ENCODE measurements around the gene NFS1.
"Not testable (repeated sequence)": the region's sequence is repeated elsewhere in the genome, so short reads cannot be mapped to it uniquely, and the experiment has no call there.

Gene NFS1

GRCh38 chr20:35721219-35721618 is 22.1 kb upstream of the NFS1 start:
- H3K4me1 Mint-ChIP-seq (ENCODE audit: low read depth), result peaks cover 30% of the 10 kb centered on the region
- H3K9me3 Mint-ChIP-seq, result no peaks in the 10 kb centered on the region
- H3K36me3 Mint-ChIP-seq (ENCODE audit: low read depth), result peaks cover 70% of the 10 kb centered on the region
- H3K4me3 Mint-ChIP-seq, result no peak overlapping the region
- H3K27me3 Mint-ChIP-seq (ENCODE audit: low read depth), result no peaks in the 10 kb centered on the region
- DNase-seq (ENCODE audit: low spot score), result no peak
- no peak overlapping the region for H3K27ac Mint-ChIP-seq

- no peak for DNase-seq (ENCODE audit: low spot score)
- no peaks in the 10 kb centered on the region for H3K27me3 Mint-ChIP-seq (ENCODE audit: low read depth)
- H3K4me1 Mint-ChIP-seq (ENCODE audit: low read depth), result peaks cover 33% of the 10 kb centered on the region
- H3K27ac Mint-ChIP-seq, result no peak overlapping the region
- no peak overlapping the region for H3K4me3 Mint-ChIP-seq
- no peaks in the 10 kb centered on the region for H3K9me3 Mint-ChIP-seq
- peaks cover 71% of the 10 kb centered on the region for H3K36me3 Mint-ChIP-seq (ENCODE audit: low read depth)
Observed at GRCh38 chr20:35720165-35721123, 21.3 kb upstream of the NFS1 start.

- no peak for DNase-seq (ENCODE audit: low spot score)
- Mint-ChIP-seq H3K4me3 (no peak overlapping the region), H3K27ac (no peak overlapping the region), H3K4me1 (ENCODE audit: low read depth) (peaks cover 31% of the 10 kb centered on the region), H3K9me3 (no peaks in the 10 kb centered on the region), H3K36me3 (ENCODE audit: low read depth) (peaks cover 69% of the 10 kb centered on the region), H3K27me3 (ENCODE audit: low read depth) (no peaks in the 10 kb centered on the region)
Observed at GRCh38 chr20:35719717-35720116, 20.6 kb upstream of the NFS1 start.

- Mint-ChIP-seq H3K4me1 (ENCODE audit: low read depth) (peaks cover 29% of the 10 kb centered on the region), H3K9me3 (no peaks in the 10 kb centered on the region), H3K27ac (no peak overlapping the region), H3K4me3 (no peak overlapping the region), H3K36me3 (ENCODE audit: low read depth) (peaks cover 67% of the 10 kb centered on the region), H3K27me3 (ENCODE audit: low read depth) (no peaks in the 10 kb centered on the region)
- no peak for DNase-seq (ENCODE audit: low spot score)
Observed at GRCh38 chr20:35718972-35719635, 20.0 kb upstream of the NFS1 start.

DNA sequence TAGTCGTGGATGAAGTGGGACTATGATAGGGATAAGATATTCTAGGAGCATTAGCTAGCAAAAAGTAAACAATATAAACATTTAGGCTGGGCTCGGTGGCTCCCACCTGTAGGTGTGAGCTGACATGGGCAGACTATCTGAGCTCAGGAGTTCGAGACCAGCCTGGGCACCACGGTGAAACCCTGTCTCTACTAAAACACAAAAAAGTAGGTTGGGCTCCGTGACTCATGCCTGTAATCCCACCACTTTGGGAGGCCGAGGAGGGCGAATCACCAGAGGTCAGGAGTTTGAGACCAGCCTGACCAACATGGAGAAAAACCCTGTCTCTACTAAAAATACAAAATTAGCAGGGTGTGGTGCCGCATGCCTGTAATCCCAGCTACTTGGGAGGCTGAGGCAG is 19.2 kb upstream of the NFS1 start:
- not testable (repeated sequence) for H3K27ac Mint-ChIP-seq; DNase-seq (ENCODE audit: low spot score); H3K4me3 Mint-ChIP-seq; H3K9me3 Mint-ChIP-seq; H3K27me3 Mint-ChIP-seq (ENCODE audit: low read depth)
- Mint-ChIP-seq H3K36me3 (ENCODE audit: low read depth) (peaks cover 67% of the 10 kb centered on the region), H3K4me1 (ENCODE audit: low read depth) (peaks cover 30% of the 10 kb centered on the region)

DNA sequence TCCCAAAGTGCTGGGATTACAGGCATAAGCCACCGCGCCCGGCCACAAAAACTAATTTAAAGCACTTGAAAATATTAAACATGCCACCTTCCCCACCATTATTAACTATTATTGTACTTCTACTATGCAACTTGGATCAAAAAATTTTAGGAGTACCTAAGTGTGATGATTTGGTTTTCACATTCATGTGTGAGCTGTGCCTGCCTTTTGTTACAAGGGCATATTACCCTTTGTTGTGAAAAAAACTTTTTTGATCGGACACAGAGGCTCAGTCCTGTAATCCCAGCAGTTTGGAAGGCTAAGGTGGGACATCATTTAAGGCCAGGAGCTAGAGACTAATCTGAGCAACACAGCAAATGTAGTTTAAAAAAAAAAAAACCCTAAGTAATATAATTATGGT is 17.2 kb upstream of the NFS1 start:
- Mint-ChIP-seq H3K36me3 (ENCODE audit: low read depth) (peaks cover 65% of the 10 kb centered on the region), H3K4me3 (no peak overlapping the region), H3K27me3 (ENCODE audit: low read depth) (no peaks in the 10 kb centered on the region), H3K4me1 (ENCODE audit: low read depth) (peaks cover 33% of the 10 kb centered on the region), H3K27ac (no peak overlapping the region), H3K9me3 (no peaks in the 10 kb centered on the region)
- no peak for DNase-seq (ENCODE audit: low spot score)

DNA sequence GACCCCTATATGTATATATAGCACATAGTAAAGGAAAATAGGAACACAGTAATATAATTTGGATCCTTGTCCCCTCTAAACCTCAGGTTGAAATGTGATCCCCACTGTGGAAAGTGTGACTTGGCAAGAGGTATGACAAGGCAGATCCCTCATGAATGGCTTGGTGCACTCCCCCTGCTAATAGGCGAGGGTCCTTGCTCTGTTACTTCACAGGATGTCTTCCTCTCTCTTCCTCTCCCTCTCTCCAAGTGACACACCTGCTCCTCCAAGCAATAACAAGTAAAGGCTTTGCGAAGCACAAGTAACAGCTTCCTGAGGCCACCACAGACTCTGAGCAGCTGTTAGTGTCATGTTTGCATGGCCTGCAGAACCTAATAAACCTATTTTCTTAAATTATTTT is 16.5 kb upstream of the NFS1 start:
- peaks cover 66% of the 10 kb centered on the region for H3K36me3 Mint-ChIP-seq (ENCODE audit: low read depth)
- no peaks in the 10 kb centered on the region for H3K27me3 Mint-ChIP-seq (ENCODE audit: low read depth)
- peaks cover 38% of the 10 kb centered on the region for H3K4me1 Mint-ChIP-seq (ENCODE audit: low read depth)
- no peak for DNase-seq (ENCODE audit: low spot score)
- no peaks in the 10 kb centered on the region for H3K9me3 Mint-ChIP-seq
- H3K27ac Mint-ChIP-seq, result no peak overlapping the region
- H3K4me3 Mint-ChIP-seq, result no peak overlapping the region

GRCh38 chr20:35714127-35714526 is 15.0 kb upstream of the NFS1 start:
- peaks cover 39% of the 10 kb centered on the region for H3K4me1 Mint-ChIP-seq (ENCODE audit: low read depth)
- H3K9me3 Mint-ChIP-seq, result no peaks in the 10 kb centered on the region
- peaks cover 66% of the 10 kb centered on the region for H3K36me3 Mint-ChIP-seq (ENCODE audit: low read depth)
- H3K4me3 Mint-ChIP-seq, result no peak overlapping the region
- H3K27me3 Mint-ChIP-seq (ENCODE audit: low read depth), result no peaks in the 10 kb centered on the region
- H3K27ac Mint-ChIP-seq, result no peak overlapping the region
- DNase-seq (ENCODE audit: low spot score), result no peak

DNA sequence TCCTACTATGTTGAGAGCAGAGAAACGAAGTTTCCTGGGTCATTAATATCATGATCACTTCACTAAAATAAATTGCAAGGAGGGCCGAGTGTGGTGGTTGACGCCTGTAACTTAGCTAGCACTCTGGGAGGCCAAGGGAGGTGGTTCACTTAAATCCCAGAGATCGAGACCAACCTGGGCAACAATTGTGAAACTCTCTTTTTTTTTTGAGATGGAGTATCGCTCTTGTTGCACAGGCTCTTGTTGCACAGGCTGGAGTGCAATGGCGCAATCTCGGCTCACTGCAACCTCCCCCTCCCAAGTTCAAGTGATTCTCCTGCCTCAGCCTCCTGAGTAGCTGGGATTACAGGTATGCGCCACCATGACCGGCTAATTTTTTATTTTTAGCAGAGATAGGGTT is 14.0 kb upstream of the NFS1 start:
- Mint-ChIP-seq H3K36me3 (ENCODE audit: low read depth) (peaks cover 66% of the 10 kb centered on the region), H3K4me1 (ENCODE audit: low read depth) (peaks cover 40% of the 10 kb centered on the region)
- DNase-seq (ENCODE audit: low spot score); H3K4me3 Mint-ChIP-seq; H3K27me3 Mint-ChIP-seq (ENCODE audit: low read depth); H3K9me3 Mint-ChIP-seq; H3K27ac Mint-ChIP-seq: not testable (repeated sequence)

- DNase-seq (ENCODE audit: low spot score), result no peak
- Mint-ChIP-seq H3K4me3 (peak overlapping the region; percentile 46), H3K36me3 (ENCODE audit: low read depth) (peaks cover 65% of the 10 kb centered on the region), H3K27ac (peak overlapping the region; percentile 47), H3K9me3 (no peaks in the 10 kb centered on the region), H3K4me1 (ENCODE audit: low read depth) (peaks cover 38% of the 10 kb centered on the region), H3K27me3 (ENCODE audit: low read depth) (no peaks in the 10 kb centered on the region)
Observed at GRCh38 chr20:35711588-35712209, 12.5 kb upstream of the NFS1 start.

GRCh38 chr20:35710884-35711587 is 11.9 kb upstream of the NFS1 start:
- Mint-ChIP-seq H3K9me3 (no peaks in the 10 kb centered on the region), H3K36me3 (ENCODE audit: low read depth) (peaks cover 66% of the 10 kb centered on the region), H3K4me1 (ENCODE audit: low read depth) (peaks cover 37% of the 10 kb centered on the region), H3K4me3 (peak overlapping the region; percentile 46), H3K27me3 (ENCODE audit: low read depth) (no peaks in the 10 kb centered on the region), H3K27ac (peak overlapping the region; percentile 47)
- DNase-seq (ENCODE audit: low spot score), result no peak

DNA sequence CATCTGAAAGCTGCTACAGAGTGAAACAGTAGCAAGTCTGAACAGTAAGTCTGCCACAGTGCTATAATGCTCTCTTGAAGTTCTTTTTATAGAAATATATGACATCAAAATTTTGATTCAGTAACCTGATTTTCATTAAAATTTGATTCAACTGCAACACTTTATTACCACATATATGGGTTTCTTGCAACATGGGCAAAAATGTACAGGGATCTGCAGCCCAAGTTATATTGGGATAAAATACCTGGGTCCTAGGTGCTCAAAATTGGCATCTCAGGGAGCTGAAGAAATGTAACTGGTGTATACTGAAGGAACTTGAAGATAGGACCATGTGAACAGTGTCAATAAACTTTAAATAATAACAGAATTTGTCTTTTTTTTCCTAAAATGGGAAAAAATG is 10.9 kb upstream of the NFS1 start:
- no peaks in the 10 kb centered on the region for H3K27me3 Mint-ChIP-seq (ENCODE audit: low read depth)
- H3K4me1 Mint-ChIP-seq (ENCODE audit: low read depth), result peaks cover 33% of the 10 kb centered on the region
- H3K4me3 Mint-ChIP-seq, result no peak overlapping the region
- H3K36me3 Mint-ChIP-seq (ENCODE audit: low read depth), result peaks cover 64% of the 10 kb centered on the region
- H3K9me3 Mint-ChIP-seq, result no peaks in the 10 kb centered on the region
- no peak for DNase-seq (ENCODE audit: low spot score)
- H3K27ac Mint-ChIP-seq, result no peak overlapping the region

DNA sequence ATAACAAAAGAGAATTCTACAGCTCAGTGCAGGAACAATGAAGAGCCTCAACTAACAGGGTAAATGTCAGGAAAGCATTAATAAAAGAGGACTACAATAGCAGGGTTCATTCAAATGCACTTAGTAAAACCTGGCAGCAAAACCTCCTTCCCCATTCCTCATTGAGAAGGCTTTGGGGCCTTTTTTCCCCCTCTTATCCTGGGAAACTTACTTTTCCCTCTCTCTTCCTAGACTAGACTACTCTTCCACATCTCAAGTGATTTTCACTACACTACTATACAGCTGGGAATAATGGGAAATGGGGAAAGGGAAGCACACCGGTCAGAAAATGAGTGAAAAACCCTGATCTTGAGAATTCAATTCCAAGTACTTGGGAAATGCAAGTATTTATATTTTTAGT is 10.1 kb upstream of the NFS1 start:
- H3K9me3 Mint-ChIP-seq, result no peaks in the 10 kb centered on the region
- H3K4me3 Mint-ChIP-seq, result no peak overlapping the region
- no peak overlapping the region for H3K27ac Mint-ChIP-seq
- H3K27me3 Mint-ChIP-seq (ENCODE audit: low read depth), result no peaks in the 10 kb centered on the region
- H3K36me3 Mint-ChIP-seq (ENCODE audit: low read depth), result peaks cover 69% of the 10 kb centered on the region
- DNase-seq (ENCODE audit: low spot score), result no peak
- H3K4me1 Mint-ChIP-seq (ENCODE audit: low read depth), result peaks cover 34% of the 10 kb centered on the region

GRCh38 chr20:35708502-35708901 is 9.3 kb upstream of the NFS1 start:
- Mint-ChIP-seq H3K9me3 (no peaks in the 10 kb centered on the region), H3K27ac (no peak overlapping the region), H3K4me1 (ENCODE audit: low read depth) (peaks cover 34% of the 10 kb centered on the region), H3K27me3 (ENCODE audit: low read depth) (no peaks in the 10 kb centered on the region), H3K4me3 (no peak overlapping the region), H3K36me3 (ENCODE audit: low read depth) (peaks cover 70% of the 10 kb centered on the region)
- no peak for DNase-seq (ENCODE audit: low spot score)
